NCI-H1048 (cell line): ENCODE data around the gene CRELD1.
"Not testable (repeated sequence)": the region's sequence is repeated elsewhere in the genome, so short reads cannot be mapped to it uniquely, and the experiment has no call there.

Source experiments
- DNase-seq: peaks from one replicate; lab custom pipeline; 2025; lab: John Stamatoyannopoulos, UW

CRELD1 gene

GRCh38 chr3:9933561-9934234 is at the start of gene CRELD1:
TSS of gene CRELD1 (plus strand) at chr3:9933834. CDS start at chr3:9934439, 605 bp downstream.
- DNase-seq, result peak; percentile 93

- no peak for DNase-seq
Measured at GRCh38 chr3:9884555-9885165, 49.0 kb upstream of the CRELD1 start.

GRCh38 chr3:9886328-9886727 is 47.3 kb upstream of the CRELD1 start:
- no peak for DNase-seq

- no peak for DNase-seq
Measured at GRCh38 chr3:9887480-9887879, 46.2 kb upstream of the CRELD1 start.

DNA sequence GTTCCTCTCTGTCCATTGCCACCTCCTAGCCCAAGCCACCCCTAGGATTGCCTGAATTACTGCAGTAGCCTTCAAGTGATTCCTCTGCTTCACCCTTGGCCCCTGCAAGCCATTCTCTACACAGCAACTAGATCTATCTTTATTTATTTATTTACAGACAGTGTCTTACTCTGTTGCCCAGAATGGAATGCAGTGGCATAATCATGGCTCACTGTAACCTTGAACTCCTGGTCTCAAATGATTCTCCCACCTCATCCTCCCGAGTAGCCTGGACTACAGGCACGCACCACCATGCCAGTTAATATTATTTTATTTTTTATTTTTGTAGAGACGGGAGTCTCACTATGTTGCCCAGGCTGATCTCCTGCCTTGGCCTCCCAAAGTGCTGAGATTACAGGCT is 45.1 kb upstream of the CRELD1 start:
- DNase-seq, result no peak

GRCh38 chr3:9889405-9889804 is 44.2 kb upstream of the CRELD1 start:
- DNase-seq, result no peak

DNA sequence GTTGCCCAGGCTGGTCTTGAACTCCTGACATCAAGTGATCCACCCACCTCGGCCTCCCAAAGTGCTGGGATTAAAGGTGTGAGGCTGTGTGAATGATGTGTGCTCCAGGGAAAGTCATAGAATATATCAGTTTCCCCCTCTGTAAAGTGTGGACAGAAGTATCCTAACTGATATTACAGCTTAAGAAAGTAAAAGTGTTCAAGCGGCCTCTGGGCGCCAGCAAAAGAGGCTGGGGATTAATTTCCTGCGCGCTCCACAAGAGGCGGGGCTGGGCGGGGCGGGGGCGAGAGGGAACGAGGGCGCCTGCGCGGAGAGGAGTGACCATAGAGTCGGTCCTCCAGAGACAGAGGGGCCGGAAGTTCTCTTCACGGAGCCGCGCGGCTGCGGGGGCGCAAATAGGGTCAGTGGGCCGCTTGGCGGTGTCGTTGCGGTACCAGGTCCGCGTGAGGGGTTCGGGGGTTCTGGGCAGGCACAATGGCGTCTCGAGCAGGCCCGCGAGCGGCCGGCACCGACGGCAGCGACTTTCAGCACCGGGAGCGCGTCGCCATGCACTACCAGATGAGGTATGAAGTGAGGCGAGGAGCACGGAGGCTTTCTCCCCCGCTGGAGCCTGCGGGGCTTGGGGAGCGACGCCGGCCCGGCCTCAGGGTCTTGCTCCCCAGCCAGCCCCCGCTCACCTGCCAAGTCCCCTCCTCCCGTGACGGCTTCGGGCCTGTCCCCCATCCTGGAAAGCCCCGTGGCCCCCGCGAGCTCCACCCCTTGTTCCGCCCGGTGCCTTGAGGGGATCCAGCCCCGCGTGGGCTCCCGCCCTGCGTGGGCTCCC is 43.2 kb upstream of the CRELD1 start, which contains the start of gene JAGN1:
Gene JAGN1, plus strand, starts transcription at position 362 of the 823 bp plus-strand sequence. Its CDS starts 113 bp downstream, at position 475.
- peak; percentile 59 for DNase-seq

DNA sequence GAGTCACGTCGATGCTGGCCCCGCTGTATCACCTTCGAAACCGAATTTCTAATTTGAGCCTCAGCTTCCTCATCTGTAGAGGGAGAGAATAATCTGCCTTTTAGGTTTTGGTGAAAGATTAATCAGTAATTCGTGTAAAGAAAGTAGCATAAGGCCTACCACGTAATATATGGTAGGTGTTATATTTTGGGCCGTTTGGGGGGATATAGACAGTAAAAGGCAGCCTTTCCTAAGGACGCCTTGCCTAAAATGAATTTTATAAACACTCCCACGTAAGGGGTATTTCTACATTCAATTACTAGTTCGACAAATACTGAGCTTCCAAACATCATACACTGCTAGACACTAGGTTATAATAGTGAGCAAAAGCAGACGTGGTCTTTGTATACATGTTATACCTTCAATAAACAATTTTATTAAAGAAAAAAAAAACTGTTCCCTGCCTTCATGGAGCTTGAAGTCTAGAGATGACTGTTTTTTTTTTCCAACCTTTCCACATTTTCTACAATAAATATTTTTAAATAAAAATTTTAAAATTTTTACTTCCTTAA is 42.5 kb upstream of the CRELD1 start:
- no peak for DNase-seq

GRCh38 chr3:9893739-9894138 is 39.9 kb upstream of the CRELD1 start:
- DNase-seq, result no peak

DNA sequence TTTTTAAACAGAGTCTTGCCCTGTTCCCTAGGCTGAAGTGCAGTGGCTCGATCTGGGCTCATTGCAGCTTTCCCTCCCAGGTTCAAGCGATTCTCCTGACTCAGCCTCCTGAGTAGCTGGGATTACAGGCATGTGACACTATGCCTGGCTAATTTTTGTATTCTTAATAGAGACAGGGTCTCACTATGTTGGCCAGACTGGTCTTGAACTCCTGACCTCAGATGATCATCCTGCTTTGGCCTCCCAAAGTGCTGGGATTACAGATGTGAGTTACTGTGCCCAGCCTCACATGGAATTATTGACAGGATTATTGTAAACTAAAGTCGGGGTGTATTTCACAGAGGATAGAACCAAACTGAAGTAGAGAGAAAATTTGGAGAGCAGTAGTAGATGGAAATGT is 37.9 kb upstream of the CRELD1 start:
- not testable (repeated sequence) for DNase-seq

- DNase-seq, result not testable (repeated sequence)
Measured at GRCh38 chr3:9896755-9897407, 36.8 kb upstream of the CRELD1 start.

DNA sequence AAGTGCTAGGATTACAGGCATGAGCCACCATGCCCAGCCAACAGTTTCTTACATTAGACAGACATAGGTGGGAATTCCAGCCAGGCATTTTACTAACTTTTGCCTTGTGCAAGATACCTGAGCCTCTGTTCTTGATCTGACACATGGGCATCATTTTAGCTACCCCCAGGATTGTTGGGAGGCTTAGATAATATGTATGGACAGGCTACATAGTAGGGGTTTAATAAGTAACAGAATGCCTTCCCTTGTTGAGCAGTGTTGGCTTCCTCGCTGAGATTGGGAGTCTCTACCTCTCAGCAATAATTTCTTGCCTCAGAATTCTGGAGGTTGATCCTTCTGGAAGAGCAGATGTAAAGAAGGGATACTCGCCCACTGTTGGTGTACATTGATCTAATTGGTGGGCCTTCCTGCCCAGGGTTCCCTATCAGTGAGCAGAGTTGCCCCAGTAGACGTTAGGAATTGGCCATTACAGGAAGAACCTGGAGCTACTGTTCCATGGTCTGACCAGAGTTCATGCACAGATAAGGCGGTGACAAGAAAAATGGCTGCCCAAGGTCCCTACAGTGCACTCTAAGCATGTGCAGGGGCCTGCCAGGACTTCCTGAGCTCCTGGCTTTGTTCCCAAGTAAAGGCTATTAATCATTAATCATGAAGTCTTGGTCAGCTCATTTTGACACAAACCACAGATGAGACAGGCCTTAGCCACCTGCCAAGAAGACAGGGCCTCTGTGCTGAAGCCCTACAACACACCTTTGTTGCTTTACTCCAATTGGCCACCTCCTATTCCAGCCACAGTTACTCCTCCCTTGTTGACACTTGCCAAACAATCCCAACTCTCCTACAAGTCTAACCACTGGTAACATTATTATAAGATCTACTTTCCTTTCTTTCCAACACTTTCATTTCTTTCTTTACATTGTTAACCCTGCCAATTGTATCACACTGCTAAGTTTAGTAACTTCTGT is 35.9 kb upstream of the CRELD1 start:
- DNase-seq, result no peak

DNA sequence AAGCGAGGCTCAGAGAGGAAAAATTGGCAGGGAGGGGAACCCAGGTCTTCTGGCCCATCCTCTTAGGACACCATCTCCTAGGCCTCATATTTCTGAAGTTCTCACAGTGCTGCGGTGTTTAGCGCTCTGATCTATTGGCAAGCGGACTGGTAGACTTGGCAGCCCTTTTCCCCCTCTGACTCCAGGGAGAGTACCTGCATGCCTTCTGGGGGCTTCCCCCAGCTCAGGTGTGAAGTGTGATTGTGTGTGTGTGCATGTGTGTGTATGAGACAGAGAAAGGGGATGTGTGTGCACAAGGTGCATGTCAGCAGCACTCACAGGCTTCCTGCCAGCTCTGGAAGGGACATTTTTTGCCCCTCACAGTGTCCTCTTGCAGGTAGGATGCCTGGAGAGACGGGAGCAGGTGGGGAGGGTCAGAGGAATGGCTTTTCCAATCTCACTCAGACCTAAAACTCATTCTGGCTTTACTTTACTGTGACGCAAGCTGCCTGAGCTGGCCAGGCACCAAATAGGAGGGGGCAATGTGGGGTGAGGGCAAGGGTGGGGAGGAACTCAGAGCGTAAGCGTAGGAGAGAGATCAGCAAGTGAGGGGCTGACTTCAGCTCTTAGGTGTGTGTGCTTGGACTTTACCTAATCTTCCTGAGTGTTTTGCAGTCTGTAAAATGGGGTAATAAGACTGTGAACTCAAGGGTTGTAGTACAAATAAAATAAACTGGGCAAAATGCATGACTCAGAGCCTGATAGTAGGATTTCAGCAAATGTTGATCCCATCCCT is 35.0 kb upstream of the CRELD1 start:
- no peak for DNase-seq

- DNase-seq, result no peak
Measured at GRCh38 chr3:9899289-9899791, 34.3 kb upstream of the CRELD1 start.

- not testable (repeated sequence) for DNase-seq
Measured at GRCh38 chr3:9900965-9901415, 32.6 kb upstream of the CRELD1 start.

- no peak for DNase-seq
Measured at GRCh38 chr3:9901967-9902366, 31.7 kb upstream of the CRELD1 start.

GRCh38 chr3:9902372-9903237 is 31.0 kb upstream of the CRELD1 start, which contains the start of gene IL17RE:
TSS of gene IL17RE (plus strand) at chr3:9902848. CDS start at chr3:9902933, 85 bp downstream.
- DNase-seq, result no peak

- DNase-seq, result no peak
Measured at GRCh38 chr3:9903238-9903624, 30.4 kb upstream of the CRELD1 start.

GRCh38 chr3:9903904-9904303 is 29.7 kb upstream of the CRELD1 start:
- no peak for DNase-seq
